Muscle of leg (tissue), 11 donors: ENCODE measurements around the gene GJA3. TPM values are rescaled to one million over a fixed set of nuclear protein-coding genes. Genes with fewer than 3 reads are reported as not detected.
A peak's percentile ranks its signal among the peaks of the same experiment; 100 is the strongest.

Experiments
- DNase-seq: peaks from one replicate; pipeline ENCODE4 v3.0.0; 2013
- H3K27ac ChIP-seq: one replicate; pipeline ENCODE4 v1.5.1; 2013; ENCODE audit warnings: mild to moderate bottlenecking, low read length, control low read depth
- H3K27me3 ChIP-seq: one replicate; pipeline ENCODE4 v1.6.1; 2013; ENCODE audit warnings: low read length; ENCODE audit not compliant: control insufficient read depth, insufficient read depth
- H3K36me3 ChIP-seq: one replicate; pipeline ENCODE4 v1.6.1; 2013; ENCODE audit warnings: low read length; ENCODE audit not compliant: control insufficient read depth, insufficient read depth
- H3K4me1 ChIP-seq: one replicate; pipeline ENCODE4 v1.6.1; 2013; ENCODE audit warnings: low read length; ENCODE audit not compliant: control insufficient read depth, insufficient read depth
- H3K4me3 ChIP-seq: one replicate; pipeline ENCODE4 v1.5.1; 2013; ENCODE audit warnings: low read length, control low read depth
- H3K9me3 ChIP-seq: replicated peaks from 2 replicates; pipeline ENCODE4 v1.6.1; 2013; ENCODE audit warnings: low read depth, low read length; ENCODE audit not compliant: control insufficient read depth
- WGBS: methylation state at CpG from one replicate; pipeline ENCODE4 v1.1.5; 2013; ENCODE audit warnings: missing lambda C conversion rate; ENCODE audit not compliant: insufficient coverage; 5-methylcytosine and 5-hydroxymethylcytosine counted together
- polyA plus RNA-seq, 8 donors: library from polyadenylated mRNA; unstranded; fragments of 120-200 nt; gene quantifications; one replicate each; pipeline versions ENCODE4 v1.2.1 to v1.2.3, GENCODE V29; 2013; ENCODE audit warnings: inconsistent platforms in 1 of 8, low replicate concordance in 1 of 8; ENCODE audit not compliant: insufficient read length in 8 of 8, insufficient read depth in 1 of 8
- total RNA-seq: library from RNA; stranded (reverse); fragments of 120-200 nt; gene quantifications from one replicate; pipeline ENCODE4 v1.2.4, GENCODE V29; 2013

GJA3 gene
- total and polyA plus RNA-seq, 9 donors = 1.2 to 2.7 (median 2.1) TPM

DNA sequence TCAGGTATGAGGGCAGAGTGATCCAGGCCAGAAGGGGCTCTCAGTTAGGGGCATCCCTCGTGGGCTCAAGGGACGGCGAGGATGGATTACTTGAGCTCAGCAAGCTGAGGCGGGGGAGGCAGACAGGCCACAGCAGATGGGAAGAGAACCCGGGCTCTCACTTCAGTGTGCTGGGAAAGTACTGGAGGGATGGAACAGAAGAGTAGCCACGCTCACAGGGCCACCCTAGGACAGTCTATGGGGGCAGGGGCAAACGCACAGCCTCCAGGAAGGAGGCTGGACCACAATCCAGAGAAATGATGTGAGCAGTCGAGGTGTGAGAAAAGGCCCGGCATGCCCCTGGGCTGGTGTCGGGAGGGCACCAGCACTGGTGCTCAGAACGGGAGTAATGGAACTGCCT, 9.2 kb downstream of the GJA3 start:
- WGBS = 70% methylated on average over 11 of the region's 11 CpGs
- DNase-seq = no peak

GRCh38 chr13:20151016-20151415, 9.8 kb downstream of the GJA3 start:
- Histone ChIP-seq H3K9me3 (no peaks in the 10 kb centered on the region), H3K36me3 (no peaks in the 10 kb centered on the region), H3K27me3 (peaks cover 43% of the 10 kb centered on the region), H3K27ac (no peak overlapping the region), H3K4me3 (no peak overlapping the region), H3K4me1 (no peaks in the 10 kb centered on the region)
- DNase-seq = no peak
- WGBS = 65% methylated on average over 4 of the region's 6 CpGs

More for the DNA sequence above, 9.2 kb downstream of the GJA3 start:
- H3K27ac ChIP-seq = no peak overlapping the region
- H3K27me3 ChIP-seq = peaks cover 45% of the 10 kb centered on the region
- no peaks in the 10 kb centered on the region for H3K9me3 ChIP-seq
- H3K4me1 ChIP-seq = no peaks in the 10 kb centered on the region
- no peaks in the 10 kb centered on the region for H3K36me3 ChIP-seq
- no peak overlapping the region for H3K4me3 ChIP-seq

DNA sequence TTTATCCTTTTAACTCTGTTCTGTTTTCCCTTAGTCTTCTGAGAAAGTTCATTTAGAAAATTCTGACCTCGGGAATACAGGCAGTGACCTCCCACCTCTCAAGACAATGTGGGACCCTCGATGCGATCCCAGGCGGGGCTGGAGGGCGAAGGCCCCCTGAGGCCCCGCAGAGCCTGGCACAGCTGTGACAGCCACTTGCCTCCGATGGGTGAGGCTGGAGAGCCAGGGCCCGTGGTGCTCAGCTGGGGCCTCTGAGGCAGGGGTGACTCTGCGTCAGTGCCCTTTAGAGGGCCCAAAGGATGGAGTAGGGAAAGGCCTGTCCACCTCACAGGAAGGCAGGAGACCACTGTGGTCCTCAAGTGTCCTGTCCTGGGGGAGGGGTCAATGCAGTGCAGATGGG, 10.3 kb downstream of the GJA3 start:
- H3K27me3 ChIP-seq = peaks cover 46% of the 10 kb centered on the region
- DNase-seq = no peak
- 88% methylated on average over 6 of the region's 9 CpGs for WGBS
- no peak overlapping the region for H3K27ac ChIP-seq
- H3K4me3 ChIP-seq = no peak overlapping the region
- H3K36me3 ChIP-seq = no peaks in the 10 kb centered on the region
- H3K4me1 ChIP-seq = no peaks in the 10 kb centered on the region
- H3K9me3 ChIP-seq = no peaks in the 10 kb centered on the region

DNA sequence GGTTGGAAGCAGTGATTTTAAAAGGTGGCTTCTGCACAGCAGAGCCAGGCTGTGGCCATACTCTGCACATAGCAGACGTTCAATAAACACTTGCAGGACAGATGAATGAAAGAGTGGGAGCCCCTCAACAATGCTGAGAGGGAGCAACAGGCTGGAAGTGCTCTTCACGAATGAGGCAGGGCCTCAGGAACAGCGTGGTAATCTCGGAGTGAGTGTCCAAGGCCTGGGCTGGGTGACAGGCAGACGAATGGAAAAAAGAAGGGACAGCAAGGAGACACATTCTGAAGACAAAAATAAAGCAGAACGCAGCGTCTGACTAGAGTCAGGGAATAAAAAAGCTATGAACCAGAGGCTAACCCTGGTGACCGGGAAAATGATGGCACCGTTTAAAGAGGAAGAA, 11.1 kb downstream of the GJA3 start:
- H3K4me1 ChIP-seq = no peaks in the 10 kb centered on the region
- H3K27ac ChIP-seq = no peak overlapping the region
- no peak for DNase-seq
- H3K4me3 ChIP-seq = no peak overlapping the region
- no peaks in the 10 kb centered on the region for H3K36me3 ChIP-seq
- WGBS = 45% methylated on average over 9 of the region's 9 CpGs
- H3K9me3 ChIP-seq = no peaks in the 10 kb centered on the region
- peaks cover 43% of the 10 kb centered on the region for H3K27me3 ChIP-seq

GRCh38 chr13:20148501-20149183, 12.2 kb downstream of the GJA3 start:
- DNase-seq = no peak
- Histone ChIP-seq H3K27me3 (peaks cover 49% of the 10 kb centered on the region), H3K9me3 (no peaks in the 10 kb centered on the region), H3K4me3 (no peak overlapping the region), H3K27ac (no peak overlapping the region), H3K4me1 (no peaks in the 10 kb centered on the region), H3K36me3 (no peaks in the 10 kb centered on the region)
- WGBS = 80% methylated on average over 10 of the region's 16 CpGs

DNA sequence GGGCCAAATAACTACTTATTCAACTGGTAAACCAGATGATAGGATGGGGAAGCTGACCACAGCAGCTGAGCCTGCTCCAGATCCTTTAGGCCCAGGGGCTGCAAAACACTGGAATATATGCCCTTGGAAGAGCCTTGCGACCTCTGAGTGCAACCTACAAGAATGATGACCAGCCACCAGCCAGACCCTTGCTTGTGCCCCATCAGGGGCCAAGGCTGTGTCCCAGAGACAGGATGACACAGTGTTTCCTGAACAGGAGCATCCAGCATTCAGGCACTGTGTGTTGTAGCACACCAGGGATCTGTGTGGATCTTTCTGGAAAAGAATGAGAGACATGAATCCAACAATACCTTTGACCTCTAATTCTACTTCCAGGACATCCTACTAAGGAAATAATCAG, 14.5 kb downstream of the GJA3 start:
- no peak for DNase-seq
- peaks cover 8% of the 10 kb centered on the region for H3K4me1 ChIP-seq
- H3K27me3 ChIP-seq = peaks cover 62% of the 10 kb centered on the region
- no peak overlapping the region for H3K27ac ChIP-seq
- H3K36me3 ChIP-seq = no peaks in the 10 kb centered on the region
- no peaks in the 10 kb centered on the region for H3K9me3 ChIP-seq
- no peak overlapping the region for H3K4me3 ChIP-seq
- 100% methylated on average over 1 of the region's 1 CpG for WGBS

DNA sequence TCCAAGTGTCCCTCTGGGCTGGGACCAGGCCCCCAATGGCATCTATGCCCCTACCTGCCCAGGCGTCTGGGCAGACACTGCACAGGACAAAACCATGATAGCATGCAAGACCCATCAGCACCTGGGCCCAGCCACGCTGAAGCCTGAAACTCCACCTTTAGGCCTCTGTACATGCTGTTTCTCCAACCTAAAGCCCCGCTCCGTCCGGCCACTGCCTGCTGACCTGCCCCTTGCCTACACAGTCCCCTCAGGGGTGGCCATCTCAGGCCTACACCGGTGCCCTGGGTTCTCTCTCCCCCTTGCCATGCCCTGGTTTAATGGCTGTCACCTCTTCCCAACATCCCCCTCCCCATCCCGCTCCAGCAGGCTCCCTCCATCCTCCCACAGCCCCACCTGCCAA, 15.3 kb downstream of the GJA3 start:
- 69% methylated on average over 7 of the region's 7 CpGs for WGBS
- Histone ChIP-seq H3K27me3 (peaks cover 63% of the 10 kb centered on the region), H3K4me3 (no peak overlapping the region), H3K27ac (no peak overlapping the region), H3K36me3 (no peaks in the 10 kb centered on the region), H3K4me1 (peaks cover 13% of the 10 kb centered on the region), H3K9me3 (no peaks in the 10 kb centered on the region)
- DNase-seq = no peak

DNA sequence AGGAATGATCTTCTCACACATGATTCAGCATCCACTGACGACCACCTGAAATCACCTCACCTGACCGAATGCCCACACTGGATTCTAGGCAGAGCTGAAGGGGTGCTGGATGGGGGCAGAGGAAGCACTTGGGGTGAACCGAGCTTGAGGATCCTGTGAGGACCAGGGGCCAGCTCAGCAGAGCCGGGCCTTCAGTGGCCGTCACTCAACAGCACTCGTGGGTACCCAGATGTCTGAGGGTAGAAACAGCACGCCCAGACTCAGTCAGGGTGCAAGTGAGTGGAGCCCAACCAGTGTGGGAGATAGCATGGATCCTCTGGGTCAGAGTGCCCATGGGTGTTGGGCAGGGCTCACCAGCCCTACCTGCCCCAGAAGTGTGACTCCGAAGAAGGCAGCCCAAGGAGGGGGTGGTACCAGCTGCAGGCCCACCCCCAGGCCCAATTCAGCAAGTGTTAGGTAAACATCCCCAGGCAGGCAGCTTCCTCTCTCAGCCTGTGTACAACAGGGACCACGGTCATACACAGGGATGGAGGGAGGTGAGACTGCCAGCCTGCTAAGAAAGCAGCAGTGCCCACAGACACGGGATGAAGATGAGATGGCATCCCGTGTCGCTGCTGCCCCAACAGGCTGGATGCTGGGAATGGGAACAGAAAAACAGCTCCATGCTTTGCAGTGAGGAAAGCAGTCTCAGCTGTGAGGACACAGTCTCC, 16.6 kb downstream of the GJA3 start:
- Histone ChIP-seq H3K9me3 (no peaks in the 10 kb centered on the region), H3K4me1 (peaks cover 14% of the 10 kb centered on the region), H3K27ac (no peak overlapping the region), H3K4me3 (no peak overlapping the region), H3K27me3 (peaks cover 56% of the 10 kb centered on the region), H3K36me3 (no peaks in the 10 kb centered on the region)
- WGBS = 74% methylated on average over 11 of the region's 12 CpGs
- no peak for DNase-seq

DNA sequence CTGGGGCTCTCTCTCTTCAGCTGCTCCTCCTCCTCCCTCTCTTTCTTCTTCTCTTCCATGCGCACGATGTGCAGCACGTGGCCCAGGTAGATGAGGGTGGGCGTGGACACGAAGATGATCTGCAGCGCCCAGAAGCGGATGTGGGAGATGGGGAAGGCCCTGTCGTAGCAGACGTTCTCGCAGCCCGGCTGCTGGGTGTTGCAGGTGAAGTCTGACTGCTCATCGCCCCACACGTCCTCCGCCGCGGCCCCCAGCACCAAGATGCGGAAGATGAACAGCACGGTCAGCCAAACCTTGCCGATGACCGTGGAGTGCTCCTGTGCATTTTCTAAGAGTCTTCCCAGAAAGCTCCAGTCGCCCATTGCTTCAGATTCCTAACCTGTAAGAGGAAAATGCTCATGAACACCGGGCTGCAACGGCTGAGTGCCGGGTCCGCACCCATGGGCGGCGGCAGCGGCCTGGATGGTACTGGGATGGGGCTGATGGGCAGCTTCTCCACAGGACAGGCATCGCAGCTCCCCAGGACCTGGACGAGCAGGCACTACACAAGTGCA, 17.8 kb downstream of the GJA3 start:
- Histone ChIP-seq H3K9me3 (no peaks in the 10 kb centered on the region), H3K27me3 (peaks cover 46% of the 10 kb centered on the region), H3K36me3 (no peaks in the 10 kb centered on the region), H3K27ac (no peak overlapping the region), H3K4me1 (peaks cover 14% of the 10 kb centered on the region), H3K4me3 (no peak overlapping the region)
- 73% methylated on average over 28 of the region's 30 CpGs for WGBS
- DNase-seq = no peak

DNA sequence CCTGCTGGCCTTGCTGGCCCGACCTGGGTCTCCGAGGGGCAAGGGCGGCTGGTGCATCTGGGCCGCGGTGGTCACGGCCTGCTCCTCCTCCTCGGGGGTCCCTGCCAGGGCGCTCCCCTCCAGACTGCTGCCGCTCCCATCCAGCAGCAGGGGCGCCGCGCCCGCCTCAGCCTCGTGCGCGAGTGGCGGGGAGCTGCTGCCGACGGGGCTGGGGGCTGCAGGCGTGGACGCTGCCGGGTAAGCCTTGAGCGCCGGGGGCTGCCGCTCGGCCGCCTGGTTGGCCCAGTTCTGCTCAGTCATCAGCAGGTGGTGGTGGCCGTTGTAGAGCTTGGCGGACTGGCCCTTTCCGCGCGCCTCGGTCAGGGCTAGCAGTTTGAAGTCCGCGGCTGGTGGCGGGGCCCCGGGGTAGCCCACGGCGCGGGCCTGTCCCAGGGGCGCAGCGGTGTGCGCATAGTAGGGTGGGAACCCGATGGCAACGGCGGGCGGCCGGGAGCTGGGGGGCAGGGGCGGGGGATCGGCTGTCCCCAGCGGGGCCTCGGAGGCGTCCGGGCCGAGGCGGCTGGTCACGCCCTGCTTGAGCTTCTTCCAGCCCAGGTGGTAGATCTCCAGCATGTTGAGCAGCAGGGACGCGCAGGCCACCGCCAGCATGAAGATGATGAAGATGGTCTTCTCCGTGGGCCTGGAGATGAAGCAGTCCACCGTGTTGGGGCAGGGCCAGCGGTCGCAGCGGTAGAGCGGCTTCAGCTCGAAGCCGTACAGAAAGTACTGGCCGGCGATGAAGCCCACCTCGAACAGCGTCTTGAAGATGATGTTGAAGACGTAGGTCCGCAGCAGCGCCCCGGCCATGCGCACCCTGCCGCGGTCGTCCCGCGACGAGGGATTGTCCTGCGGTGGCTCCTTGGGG, 18.6 kb downstream of the GJA3 start:
- 21% methylated on average over 83 of the region's 84 CpGs for WGBS
- Histone ChIP-seq H3K36me3 (no peaks in the 10 kb centered on the region), H3K4me3 (no peak overlapping the region), H3K27ac (peak overlapping the region; percentile 45), H3K4me1 (peaks cover 14% of the 10 kb centered on the region), H3K9me3 (no peaks in the 10 kb centered on the region), H3K27me3 (peaks cover 50% of the 10 kb centered on the region)
- no peak for DNase-seq
